Body of pancreas (tissue), 4 donors: ENCODE results near the gene NOP10.

ENCODE experiments used
- CTCF ChIP-seq, 7 experiments: fragments of 450-650 bp in 4 of 7; fragments of 200-600 bp in 3 of 7; sonication (generic) in 3 of 7; IDR thresholded peaks; one replicate each; pipeline ENCODE4 v1.5.1; 2016 to 2019; ENCODE audit warnings: antibody characterized with exemption in 7 of 7
- POLR2A ChIP-seq, 3 donors: fragments of 450-650 bp; IDR thresholded peaks; one replicate each; pipeline ENCODE4 v1.6.1; 2016; ENCODE audit warnings: antibody characterized with exemption in 3 of 3, mild to moderate bottlenecking in 2 of 3

GRCh38 chr15:34374816-34375215, 31.9 kb upstream of the NOP10 start:
- TF ChIP-seq POLR2A (IDR thresholded peaks at IDR 0.05): no peak
- no peak for TF ChIP-seq CTCF (IDR thresholded peaks at IDR 0.05)
